COR-L47 (cell line): ENCODE results near the gene MCTP1.
"Not testable (repeated sequence)": the region's sequence is repeated elsewhere in the genome, so short reads cannot be mapped to it uniquely, and the experiment has no call there.

Source experiments
- DNase-seq: peaks from one replicate; lab custom pipeline; 2025; lab: John Stamatoyannopoulos, UW

Gene MCTP1

GRCh38 chr5:95252801-95253200 is 32.1 kb downstream of the MCTP1 start:
- DNase-seq, result no peak

DNA sequence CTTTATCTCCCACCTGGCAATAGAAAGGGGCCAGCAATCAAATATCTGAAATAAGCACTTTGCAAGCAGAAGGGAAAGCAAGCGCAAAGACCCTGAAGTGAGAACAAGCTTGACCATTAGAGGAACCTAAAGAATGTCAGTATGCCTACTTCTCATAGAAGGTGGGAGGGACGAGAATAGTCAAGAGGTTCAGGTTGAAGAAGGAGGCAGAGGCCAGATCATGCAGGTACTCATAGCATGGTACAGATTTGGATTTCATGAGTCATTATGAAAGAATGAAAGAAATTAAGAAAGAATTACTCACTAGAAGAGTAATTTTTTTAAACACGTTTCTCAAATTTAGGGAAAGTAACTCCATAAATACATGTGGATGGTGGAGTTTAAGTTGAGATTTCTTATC is 33.7 kb downstream of the MCTP1 start:
- no peak for DNase-seq

DNA sequence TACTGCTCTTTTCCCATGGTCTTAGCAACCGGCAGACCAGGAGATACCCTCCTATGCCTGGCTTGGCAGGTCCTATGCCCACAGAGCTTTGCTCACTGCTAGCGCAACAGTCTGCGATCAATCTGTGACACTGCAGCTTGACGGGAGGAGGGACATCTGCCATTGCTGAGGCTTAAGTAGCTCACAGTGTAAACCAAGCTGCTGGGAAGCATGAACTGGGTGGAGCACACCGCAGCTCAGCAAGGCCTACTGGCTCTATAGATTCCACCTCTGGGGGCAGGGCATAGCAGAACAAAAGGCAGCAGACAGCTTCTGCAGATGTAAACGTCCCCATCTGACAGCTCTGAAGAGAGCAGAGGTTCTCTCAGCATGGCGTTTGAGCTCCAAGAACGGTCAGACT is 40.4 kb downstream of the MCTP1 start:
- no peak for DNase-seq

GRCh38 chr5:95241635-95242034 is 43.3 kb downstream of the MCTP1 start:
- no peak for DNase-seq

- DNase-seq, result no peak
Measured at GRCh38 chr5:95241161-95241560, 43.7 kb downstream of the MCTP1 start.

- peak; percentile 37 for DNase-seq
Measured at GRCh38 chr5:95238560-95239325, 46.2 kb downstream of the MCTP1 start.

DNA sequence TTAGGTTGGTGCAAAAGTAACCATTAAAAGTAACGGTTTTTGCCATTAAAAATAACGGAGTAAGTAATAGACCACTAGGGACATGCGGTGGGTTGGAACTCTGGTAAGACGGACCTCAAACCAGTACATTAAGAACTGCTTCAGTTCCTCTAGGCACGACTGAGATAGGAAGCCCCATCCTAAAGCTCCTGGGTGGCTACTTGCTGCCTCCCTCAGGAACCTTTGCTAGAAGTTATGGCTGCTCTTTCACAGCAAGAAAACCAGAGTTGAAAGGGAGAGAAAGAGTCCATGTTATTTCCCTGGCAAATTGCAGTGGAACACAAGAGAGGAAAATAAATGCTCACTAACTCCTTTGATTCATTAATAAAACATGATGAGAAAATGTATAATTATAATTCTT is 47.6 kb downstream of the MCTP1 start:
- DNase-seq, result no peak

DNA sequence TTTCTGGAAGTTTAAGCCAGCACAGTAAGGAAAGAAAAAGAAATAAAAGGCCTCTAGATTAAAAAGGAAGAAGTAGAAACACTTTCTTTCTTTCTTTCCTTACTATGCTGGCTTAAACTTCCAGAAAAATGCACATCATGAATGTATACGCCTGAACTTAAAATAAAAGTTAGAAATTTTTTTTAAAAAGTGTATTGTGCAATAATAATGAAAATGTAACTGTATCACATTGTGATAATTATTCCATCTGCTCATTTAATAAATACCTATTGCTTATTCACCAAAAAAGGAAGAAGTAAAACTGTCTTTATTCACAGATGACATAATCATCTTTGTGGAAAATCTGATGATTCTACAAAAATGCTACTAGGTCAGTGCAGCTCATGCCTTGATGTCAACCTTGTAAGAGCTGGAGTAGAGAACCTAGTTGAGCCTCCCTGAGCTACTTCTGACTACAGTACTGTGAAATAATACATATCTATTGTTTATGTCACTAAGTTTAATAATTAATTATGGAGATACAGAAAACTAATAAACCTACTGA is 49.4 kb downstream of the MCTP1 start:
- no peak for DNase-seq

- DNase-seq, result no peak
Measured at GRCh38 chr5:95229646-95230045, 55.2 kb downstream of the MCTP1 start.

GRCh38 chr5:95224701-95225459 is 60.0 kb downstream of the MCTP1 start:
- DNase-seq, result no peak

GRCh38 chr5:95223566-95224258 is 61.2 kb downstream of the MCTP1 start:
- no peak for DNase-seq

DNA sequence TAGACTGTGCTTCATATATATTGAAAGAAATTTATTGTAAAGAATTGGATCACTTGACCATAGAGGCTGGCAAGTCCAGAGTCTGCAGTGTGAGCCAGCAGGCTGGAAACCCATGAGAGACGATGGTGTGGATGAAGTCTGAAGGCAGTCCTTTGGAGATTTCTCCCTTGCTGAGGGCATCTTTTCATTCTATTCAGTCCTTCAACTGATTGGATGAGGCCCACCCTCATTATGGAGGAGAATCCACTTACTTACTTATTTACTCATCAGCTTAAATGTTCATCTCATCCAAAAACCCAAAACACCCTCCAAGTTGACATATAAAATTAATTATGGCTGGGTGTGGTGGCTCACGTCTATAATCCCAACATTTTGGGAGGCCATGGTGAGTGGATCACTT is 62.1 kb downstream of the MCTP1 start:
- no peak for DNase-seq

- DNase-seq, result no peak
Measured at GRCh38 chr5:95221234-95221633, 63.7 kb downstream of the MCTP1 start.

- DNase-seq, result no peak
Measured at GRCh38 chr5:95220381-95220780, 64.5 kb downstream of the MCTP1 start.

DNA sequence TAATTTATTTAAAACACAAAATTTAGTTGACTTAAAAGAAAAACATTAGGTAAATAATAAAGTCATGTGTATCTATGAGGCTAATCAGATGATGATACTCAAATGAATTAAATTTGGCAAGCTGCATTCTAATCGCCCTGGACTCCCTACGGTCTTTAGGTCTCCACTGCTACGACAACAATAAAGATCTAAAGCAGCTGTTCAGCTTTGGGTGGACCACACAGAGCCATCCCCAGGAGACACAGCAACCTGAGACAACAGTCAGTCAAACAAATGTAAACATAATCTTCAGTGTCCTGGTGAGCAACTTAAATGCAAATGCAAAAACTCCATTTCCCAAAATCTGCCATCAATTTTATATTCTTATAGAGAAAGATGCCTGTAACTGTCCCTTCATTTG is 65.5 kb downstream of the MCTP1 start:
- peak; percentile 81 for DNase-seq

- DNase-seq, result no peak
Measured at GRCh38 chr5:95217881-95218280, 67.0 kb downstream of the MCTP1 start.

DNA sequence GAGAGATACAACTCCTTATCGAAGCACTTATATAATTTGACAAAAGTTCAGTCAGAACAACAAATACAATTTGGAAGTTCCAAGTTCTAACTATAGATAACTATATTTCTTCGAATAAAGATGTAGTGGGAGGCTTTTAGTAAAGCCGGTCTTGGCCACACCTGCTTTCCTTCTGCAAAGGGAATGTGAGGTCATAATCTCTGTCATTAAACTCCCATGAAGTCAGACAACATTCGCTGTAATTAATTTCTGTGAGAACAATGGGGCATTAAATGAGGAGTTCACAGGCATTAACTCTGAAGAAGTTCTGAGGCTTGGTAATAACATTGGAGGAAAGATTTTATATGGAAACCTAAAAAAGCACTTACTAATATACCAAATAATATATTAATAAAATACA is 67.5 kb downstream of the MCTP1 start:
- DNase-seq, result no peak

- DNase-seq, result no peak
Measured at GRCh38 chr5:95216136-95216955, 68.5 kb downstream of the MCTP1 start.

GRCh38 chr5:95207811-95208210 is 77.1 kb downstream of the MCTP1 start:
- not testable (repeated sequence) for DNase-seq

GRCh38 chr5:95194856-95195255 is 90.0 kb downstream of the MCTP1 start:
- DNase-seq, result no peak

- DNase-seq, result no peak
Measured at GRCh38 chr5:95191330-95191729, 93.6 kb downstream of the MCTP1 start.

DNA sequence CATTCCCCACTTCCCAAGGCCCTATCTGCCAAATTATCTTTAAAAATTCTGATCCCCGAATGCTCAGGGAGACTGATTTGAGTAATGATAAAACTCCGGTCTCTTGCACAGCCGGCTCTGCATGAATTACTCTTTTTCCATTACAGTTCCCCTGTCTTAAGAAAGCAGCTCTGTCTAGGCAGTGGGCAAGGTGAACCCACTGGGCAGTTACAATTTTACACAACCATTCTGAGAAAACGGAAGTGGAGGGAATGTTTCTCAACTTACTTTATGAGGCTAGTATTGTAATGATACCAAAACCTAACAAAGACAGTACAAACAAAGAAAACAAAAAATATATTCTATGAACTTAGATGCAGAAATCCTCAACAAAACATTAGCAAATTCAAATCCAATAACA is 100.0 kb downstream of the MCTP1 start:
- DNase-seq, result no peak
